ENCODE measurements around the gene TMEM69.
"Not testable (repeated sequence)": the region's sequence is repeated elsewhere in the genome, so short reads cannot be mapped to it uniquely, and the experiment has no call there.

TMEM69 gene

DNA sequence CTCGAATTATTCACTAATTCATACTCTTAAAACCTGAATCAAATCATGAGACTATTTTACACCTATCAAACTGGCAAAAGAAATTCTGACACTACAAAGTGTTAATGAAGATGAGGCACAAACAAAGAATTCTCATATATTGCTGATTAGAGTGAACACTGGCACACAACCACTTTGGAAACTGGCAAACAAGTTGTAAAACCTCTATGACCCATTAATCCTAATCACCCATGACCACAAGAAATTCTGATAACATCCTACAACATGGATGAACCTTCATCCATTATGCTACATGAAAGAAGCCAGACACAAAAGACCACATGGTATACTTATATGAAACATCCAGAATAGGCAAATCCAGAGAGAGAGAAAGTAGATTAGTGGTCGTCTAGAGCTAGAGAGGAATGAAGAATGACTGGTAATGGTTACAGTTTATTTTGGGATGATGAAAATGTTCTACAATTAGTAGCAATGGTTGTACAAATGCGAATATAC lies 10.2 kb upstream of the TMEM69 start:
- in situ Hi-C loops (cut with HindIII; ENCODE audit: low sequenced_read_pairs), result loop anchor here (25.0 kb wide), 1 partner anchor 185 kb away; no protein-coding TSS in a partner anchor

DNA sequence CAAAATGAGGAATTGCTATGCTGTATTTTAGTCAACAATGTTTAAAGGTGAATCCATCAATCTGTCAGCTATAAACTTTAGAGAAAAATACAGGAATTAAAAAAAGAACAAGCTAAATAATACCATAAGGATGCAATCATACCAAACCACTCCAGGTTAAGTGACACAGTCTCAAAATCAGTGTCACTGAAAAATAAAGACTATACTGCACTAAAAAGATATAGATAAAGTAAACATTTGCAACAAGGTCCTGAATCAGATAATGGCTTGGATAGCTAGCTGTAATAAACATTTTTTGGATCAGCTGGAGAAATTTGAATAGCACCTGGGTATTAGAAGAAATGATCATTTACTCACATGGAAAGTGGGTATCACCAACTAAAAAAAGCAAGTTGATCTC lies 9.5 kb upstream of the TMEM69 start:
- in situ Hi-C loops (cut with HindIII; ENCODE audit: low sequenced_read_pairs), result loop anchor here (25.0 kb wide), 1 partner anchor 184 kb away; no protein-coding TSS in a partner anchor

DNA sequence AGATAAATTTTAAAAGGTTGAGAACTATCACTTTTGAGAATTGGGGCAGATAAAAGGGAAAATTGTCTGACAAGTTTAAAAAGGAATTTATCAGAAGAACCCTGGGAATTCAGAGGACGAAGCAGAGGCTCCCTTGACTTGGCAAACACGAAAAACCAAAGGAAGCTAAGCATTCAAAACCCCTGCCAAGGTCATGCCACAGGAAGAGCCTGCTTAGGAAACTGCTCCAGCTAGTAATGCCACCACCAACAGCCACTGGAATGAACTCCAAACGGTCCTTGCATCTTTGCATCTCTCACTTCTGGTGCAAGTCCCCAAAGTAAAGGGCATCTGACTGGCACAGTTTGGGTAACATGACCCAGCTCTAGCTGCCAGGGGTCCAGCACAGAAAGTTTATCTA lies 8.9 kb upstream of the TMEM69 start:
- in situ Hi-C loops (cut with HindIII; ENCODE audit: low sequenced_read_pairs), result loop anchor here (25.0 kb wide), 1 partner anchor 183 kb away; no protein-coding TSS in a partner anchor

DNA sequence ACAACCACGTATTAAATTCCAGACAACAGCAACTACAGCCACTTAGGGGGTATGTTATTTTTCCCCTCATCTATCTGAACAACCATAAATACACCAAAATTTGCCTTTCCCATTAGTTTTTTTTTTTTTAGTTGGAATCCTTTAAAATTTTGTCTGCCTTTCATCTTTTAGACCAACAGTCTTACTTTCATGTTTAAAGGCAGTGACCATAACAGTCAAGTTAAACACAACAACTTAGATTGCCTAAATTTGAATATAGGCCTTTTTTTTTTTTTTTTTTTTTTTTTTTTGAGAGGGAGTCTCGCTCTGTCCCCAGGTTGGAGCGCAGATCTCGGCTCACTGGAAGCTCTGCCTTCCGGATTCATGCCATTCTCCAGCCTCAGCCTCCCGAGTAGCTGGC lies 5.0 kb upstream of the TMEM69 start:
- in situ Hi-C loops (cut with HindIII; ENCODE audit: low sequenced_read_pairs), result loop anchor here (25.0 kb wide), 1 partner anchor 179 kb away; no protein-coding TSS in a partner anchor

DNA sequence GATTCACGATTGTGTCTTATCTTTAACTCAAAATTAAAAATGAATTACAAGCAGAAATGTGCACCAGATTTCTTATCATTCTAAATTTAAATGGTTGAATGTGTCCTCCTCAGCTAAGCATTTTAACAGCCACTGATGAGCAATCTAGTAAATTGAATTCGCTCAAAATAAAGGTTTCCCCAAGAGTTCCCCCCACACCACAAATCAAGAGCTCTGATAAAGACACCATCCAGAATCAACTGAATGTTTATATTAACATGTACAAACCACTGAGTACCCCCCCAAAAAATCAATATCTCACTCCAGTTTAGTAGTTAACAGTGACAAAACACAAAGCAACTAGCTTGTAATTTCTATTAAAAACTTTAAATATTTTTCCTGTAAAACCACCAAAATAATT lies 3.6 kb upstream of the TMEM69 start:
- in situ Hi-C loops (cut with HindIII; ENCODE audit: low sequenced_read_pairs), result loop anchor here (25.0 kb wide), 1 partner anchor 178 kb away; no protein-coding TSS in a partner anchor

DNA sequence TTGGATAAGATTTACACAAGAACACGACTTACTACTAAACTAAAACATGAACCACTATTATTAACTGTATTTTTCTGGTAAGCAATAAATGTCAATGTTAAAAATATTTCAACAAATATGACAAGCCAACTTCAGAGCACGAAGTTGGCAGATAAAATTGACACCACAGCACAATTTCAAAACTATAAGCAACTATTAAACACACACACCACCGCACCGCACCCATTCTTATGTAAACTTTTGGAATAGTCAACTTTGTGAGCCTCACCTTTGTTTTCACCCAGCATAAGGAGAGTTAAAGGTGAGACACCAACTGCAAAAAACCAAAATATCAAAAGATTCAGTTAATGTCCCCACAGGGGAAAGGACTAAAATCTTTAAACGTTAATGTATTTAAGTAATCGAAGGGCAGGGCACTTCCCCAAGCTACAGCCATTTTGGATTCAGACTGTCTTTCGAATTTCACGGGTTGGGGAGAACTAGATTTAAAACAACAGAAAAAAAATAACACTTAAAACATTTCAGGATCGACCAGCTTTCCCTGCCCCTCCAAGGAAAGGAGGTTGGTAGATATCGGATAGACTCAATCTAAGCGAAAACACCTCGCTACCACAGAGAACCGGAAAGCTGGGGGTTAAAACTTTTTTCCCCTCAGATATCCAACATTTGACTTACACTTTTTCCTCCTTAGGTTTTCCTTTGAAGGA lies 2.5 kb upstream of the TMEM69 start:
- in situ Hi-C loops (cut with HindIII; ENCODE audit: low sequenced_read_pairs), result loop anchor here (25.0 kb wide), 1 partner anchor 177 kb away; no protein-coding TSS in a partner anchor

DNA sequence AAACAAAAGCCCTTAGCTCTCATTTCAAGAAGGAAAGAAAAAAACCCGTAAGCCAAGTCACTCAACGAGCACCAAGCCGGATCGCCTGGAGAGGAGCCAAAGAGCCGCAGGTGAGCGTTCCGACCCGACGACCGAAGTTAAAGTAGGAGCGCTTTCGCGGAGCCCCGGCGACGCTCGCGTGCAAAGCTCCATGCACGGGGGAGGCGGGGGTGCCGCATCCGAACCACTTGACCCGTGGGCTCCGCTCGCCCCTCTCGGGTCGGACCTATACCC lies 2.0 kb upstream of the TMEM69 start:
- in situ Hi-C loops (cut with HindIII; ENCODE audit: low sequenced_read_pairs), result loop anchor here (25.0 kb wide), 1 partner anchor 176 kb away; no protein-coding TSS in a partner anchor

DNA sequence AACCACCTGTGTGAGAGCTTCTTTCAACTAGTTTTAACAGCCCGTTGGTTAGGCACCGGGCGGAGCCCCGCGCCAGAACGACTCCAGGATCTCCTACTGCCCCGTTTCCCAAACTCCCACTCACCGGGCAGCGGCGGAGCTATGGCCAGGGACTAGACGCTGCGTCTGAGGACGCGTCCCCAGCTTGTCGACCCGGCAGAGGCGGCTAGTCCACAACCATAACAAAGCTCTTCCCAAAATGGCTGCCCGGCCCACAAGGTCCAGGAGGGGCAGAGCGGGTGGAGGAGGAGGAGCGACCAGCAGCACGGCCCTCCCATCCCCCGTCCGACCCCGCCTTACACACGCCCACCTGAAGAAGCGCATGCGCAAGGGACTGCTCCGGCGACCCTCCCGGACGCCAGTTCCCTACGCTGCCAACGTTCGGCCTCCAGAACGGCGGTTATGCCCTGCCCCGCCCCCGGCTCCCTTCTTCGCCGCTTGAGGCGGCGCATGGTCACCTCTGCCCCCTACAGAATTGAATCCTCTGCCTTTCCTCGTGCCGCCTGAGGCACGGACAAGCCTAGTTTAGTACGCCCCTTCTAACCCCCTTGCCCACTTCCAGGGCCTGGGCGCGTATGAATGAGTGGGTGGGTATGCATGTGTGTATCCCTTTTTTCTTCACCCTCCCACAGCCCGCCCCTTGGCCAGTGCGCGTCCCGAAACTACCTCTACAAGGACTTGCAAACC lies 1.5 kb upstream of the TMEM69 start, which contains the start of gene GPBP1L1:
GPBP1L1 (minus strand) TSS at position 246 of the 726 bp plus-strand sequence. CDS start 27,446 bp downstream, outside the sequence.
- in situ Hi-C loops (cut with HindIII; ENCODE audit: low sequenced_read_pairs), result loop anchor here (25.0 kb wide), 1 partner anchor 176 kb away; no protein-coding TSS in a partner anchor

DNA sequence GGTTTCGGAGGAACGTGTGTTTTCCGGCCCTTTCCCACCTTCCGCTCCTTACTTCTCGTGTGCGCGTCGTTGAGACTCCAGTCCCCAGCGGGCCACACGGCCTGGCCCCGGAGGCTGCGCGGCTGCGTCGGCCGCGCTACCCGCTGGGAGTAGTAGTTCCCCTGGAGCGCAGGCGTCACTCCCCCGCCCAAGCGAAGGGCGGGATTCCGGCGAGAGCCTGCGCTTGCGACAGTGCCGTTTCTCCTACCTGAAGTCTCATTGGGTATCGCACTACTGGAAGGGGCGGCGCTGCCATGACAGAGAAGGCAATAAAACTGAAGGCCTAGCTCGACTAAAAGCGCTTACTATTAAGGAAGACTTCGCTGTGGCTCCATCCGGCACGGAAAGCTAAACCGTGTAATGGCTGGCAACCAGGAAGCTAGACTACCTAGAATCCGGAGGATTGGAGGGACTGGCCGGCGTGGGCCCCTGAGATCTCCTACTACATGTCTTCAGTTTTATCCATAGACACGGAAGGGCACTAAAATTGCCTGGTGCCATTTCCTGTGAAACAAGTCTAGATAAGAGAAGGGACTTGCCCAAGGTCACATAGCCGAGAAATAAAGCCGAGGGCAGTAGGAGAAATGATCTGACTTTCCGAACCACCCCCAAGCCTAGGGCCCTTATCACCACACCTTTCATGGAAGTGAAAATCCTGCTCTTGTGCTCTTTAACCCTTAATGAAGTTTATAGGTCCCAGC lies 797 bp upstream of the TMEM69 start:
- in situ Hi-C loops (cut with HindIII; ENCODE audit: low sequenced_read_pairs), result loop anchor here (25.0 kb wide), 1 partner anchor 175 kb away; no protein-coding TSS in a partner anchor

DNA sequence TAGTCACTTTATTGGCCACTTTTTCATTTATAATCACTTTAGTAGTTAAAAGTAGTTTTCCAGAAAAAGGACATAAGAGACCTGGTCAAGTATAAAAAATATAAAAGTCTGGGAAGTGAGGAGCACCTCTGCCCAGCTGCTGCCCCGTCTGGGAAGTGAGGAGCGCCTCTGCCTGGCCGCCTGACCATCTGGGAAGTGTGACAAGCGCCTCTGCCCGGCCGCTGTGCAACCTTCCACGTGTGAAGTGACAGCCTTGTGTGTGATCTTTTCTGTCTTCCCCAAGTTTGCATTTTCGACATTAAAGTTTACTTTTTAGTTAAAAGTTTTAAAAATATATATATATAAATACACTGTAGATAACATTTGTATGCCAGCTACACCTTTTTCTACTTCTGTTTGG lies 5.8 kb downstream of the TMEM69 start:
- in situ Hi-C loops (cut with HindIII; ENCODE audit: low sequenced_read_pairs), result loop anchor here (25.0 kb wide), 1 partner anchor 168 kb away; no protein-coding TSS in a partner anchor

DNA sequence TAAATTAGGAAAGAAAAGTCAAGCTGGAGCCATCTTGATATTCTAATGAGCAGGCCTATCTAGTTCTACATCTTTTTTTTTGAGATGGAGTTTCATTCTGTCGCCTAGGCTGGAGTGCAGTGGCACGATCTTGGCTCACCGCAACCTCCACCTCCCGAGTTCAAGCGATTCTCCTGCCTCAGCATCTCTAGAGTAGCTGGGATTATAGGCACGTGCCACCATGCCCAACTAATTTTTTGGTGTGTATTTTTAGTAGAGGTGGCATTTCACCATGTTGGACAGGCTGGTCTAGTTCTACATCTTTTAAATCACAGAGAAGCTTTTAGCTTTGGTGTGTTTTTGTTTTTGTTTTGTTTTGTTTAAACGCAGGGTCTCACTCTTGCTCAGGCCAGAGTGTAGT lies 6.8 kb downstream of the TMEM69 start:
- in situ Hi-C loops (cut with HindIII; ENCODE audit: low sequenced_read_pairs), result loop anchor here (25.0 kb wide), 1 partner anchor 167 kb away; no protein-coding TSS in a partner anchor

DNA sequence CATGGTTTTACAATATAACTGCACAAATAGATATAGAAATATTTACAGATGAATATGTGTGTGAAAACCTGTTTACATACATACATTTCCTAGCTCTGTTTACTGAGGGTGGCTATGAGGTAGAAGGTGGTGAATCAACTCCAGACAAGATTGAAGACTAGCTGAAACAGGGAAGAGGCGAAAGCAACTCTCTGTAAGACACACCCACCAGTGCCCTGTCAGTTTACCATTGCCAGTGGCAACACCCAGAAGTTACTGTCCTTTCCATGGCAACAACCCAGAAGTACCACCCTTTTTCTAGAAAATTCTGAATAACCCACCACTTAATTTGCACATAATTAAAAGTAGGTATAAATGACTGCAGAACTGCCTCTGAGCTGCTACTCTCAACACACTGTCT lies 16.7 kb downstream of the TMEM69 start:
- in situ Hi-C loops (cut with HindIII; ENCODE audit: low sequenced_read_pairs), result no loop called here

DNA sequence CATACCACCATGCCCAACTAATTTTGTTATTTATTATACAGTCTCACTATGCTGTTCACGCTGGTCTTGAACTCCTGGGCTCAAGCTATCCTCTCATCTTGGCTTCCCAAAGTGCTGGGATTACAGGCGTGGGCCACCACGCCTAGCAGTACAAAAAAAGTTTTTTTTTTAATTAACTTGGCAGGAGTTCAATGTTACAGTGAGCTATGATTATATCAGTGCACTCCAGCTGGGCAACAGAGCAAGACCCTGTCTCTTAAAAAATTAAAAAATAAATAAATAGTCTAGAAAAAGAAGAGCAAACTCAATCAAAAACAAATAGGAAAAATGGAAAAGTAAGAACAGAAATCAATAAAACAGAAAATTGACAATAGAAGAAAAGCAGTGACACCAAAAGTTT lies 25.7 kb downstream of the TMEM69 start:
- in situ Hi-C loops (cut with HindIII; ENCODE audit: low sequenced_read_pairs), result no loop called here

DNA sequence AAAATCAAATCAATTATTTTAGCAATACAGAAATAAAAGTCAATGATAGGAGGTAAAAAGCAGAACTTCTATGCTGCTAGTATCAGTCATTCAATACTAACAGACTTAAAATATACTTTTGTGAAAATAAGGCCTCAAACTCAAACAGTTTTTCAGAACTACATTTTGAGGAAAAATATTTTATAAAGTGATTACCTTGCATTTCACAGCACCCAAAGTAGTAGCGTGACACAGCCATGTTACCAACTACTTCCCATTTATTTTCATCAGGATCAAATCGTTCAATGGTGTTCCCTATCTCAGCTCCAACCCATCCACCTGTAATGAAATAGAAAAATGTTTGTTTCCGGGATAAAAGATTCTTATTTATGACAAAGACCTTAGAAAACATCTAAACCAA lies 28.7 kb downstream of the TMEM69 start:
- in situ Hi-C loops (cut with HindIII; ENCODE audit: low sequenced_read_pairs), result no loop called here

DNA sequence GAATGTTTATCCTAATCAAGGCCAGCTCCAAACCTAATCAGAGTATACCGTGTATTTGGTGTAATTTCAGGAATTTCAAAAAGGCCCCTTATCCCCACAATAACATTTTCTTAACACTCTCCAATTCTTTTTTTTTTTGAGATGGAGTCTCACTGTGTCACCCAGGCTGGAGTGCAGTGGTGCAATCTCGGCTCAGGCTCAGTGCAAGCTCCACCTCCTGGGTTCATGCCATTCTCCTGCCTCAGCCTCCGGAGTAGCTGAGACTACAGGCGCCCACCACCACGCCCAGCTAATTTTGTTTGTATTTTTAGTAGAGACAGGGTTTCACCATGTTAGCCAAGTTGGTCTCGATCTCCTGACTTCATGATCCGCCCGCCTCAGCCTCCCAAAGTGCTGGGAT lies 29.4 kb downstream of the TMEM69 start:
- in situ Hi-C loops (cut with HindIII; ENCODE audit: low sequenced_read_pairs), result not testable (repeated sequence)

DNA sequence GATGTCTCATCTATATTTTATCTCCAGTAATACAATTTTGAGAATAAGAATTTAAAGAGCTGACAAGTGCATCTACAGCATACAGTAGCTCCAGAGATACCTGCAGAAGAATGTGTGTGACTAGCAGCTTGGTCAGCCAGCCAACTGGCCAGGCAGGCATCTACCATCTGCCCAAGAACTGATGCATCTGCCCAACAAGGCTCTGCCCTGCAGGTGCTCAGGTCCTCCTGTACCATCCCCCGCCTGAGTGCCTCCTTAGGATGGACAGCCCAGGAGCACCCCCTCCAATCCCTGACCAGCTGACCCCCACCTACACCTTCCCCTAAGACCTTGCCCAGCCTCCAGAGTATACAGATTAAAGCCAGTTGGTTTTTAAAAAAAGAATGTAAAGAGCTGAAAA lies 30.3 kb downstream of the TMEM69 start:
- in situ Hi-C loops (cut with HindIII; ENCODE audit: low sequenced_read_pairs), result no loop called here

DNA sequence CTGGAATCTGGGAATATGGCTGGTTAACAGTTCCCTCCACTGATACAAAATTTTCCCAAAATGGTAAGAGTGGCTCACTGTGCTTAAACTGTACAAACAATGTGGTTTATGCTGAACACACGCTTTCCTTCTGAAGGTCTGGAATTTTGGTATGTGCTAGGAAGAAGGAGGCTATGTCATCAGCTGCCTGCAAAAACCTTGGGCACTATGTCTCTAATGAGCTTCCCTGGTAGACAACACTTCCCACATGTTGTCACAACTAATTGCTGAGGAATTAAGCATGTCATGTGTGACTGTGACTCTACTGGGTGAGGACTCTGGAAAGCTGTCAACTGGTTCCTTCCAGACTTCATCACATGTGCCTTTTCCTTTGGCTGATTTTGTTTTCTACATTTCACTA lies 33.2 kb downstream of the TMEM69 start:
- in situ Hi-C loops (cut with HindIII; ENCODE audit: low sequenced_read_pairs), result no loop called here

DNA sequence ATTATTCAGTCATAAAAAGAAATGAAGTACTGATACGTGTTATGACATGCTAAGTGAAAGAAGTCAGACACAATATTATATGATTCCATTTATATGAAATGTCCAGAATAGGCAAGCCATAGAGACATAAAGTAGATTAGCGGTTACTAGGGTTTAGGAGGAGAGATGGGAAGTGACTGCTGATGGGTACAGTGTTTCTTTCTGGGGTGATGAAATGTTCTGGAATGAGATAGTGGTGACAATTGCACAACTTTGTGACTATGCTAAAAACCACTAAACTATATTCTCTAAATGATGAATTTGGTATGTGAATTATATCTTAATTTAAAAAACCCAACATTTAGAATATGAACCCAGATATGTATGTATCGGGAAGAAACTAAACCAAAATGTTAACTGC lies 34.8 kb downstream of the TMEM69 start:
- in situ Hi-C loops (cut with HindIII; ENCODE audit: low sequenced_read_pairs), result no loop called here

DNA sequence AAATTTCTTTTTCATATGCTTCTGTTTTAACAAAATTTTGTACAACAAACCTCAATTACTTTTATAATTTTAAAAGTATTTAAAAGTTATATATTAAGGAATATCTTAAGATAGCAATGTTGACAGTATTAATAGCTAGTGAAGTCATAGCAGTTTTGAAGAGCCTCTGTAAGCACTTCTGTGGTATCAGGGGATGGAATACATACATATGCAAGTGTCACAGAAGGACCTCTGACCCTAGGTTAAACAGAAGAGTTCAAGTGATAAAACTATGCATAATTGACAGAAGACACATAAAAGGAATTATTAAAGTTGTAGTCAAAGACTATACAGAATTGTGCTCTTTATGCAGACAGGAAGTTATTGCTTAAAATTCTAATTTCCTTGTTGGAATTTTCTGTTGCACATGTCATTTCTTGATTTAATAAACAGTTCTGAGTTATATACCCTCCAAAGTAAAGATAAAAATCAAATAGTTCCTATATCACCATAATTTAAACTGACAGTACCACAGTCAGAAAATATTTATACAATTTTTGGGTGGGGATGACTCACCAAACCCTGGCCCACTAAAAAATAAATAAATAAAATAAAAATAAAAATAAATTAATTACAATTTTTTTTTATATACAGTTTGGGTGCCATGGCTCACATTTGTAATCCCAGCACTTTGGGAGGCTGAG lies 35.4 kb downstream of the TMEM69 start:
- in situ Hi-C loops (cut with HindIII; ENCODE audit: low sequenced_read_pairs), result no loop called here

DNA sequence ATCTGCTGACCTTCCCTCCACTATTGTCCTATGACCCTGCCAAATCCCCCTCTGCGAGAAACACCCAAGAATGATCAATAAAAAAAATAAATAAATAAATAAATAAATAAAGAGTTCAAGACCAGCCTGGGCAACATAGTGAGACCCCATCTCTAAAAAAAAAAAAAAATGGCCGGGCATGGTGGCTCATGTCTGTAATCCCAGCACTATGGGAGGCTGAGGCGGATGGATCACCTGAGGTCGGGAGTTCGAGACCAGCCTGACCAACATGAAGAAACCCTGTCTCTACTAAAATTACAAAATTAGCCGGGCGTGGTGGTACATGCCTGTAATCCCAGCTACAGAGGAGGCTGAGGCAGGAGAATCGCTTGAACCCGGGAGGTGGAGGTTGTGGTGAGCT lies 38.0 kb downstream of the TMEM69 start:
- in situ Hi-C loops (cut with HindIII; ENCODE audit: low sequenced_read_pairs), result not testable (repeated sequence)
